Astrocyte of the cerebellum (primary cell): Measurements from ENCODE around the gene IZUMO2.

Experiments used
- DNase-seq: peaks from one replicate; pipeline ENCODE4 v3.0.0-alpha.2; 2011; ENCODE audit warnings: low read depth
- H3K4me3 ChIP-seq: 2 replicates; pipeline ENCODE4 v1.5.1; 2011; ENCODE audit warnings: mild to moderate bottlenecking, low read depth, low read length, moderate library complexity
- in situ Hi-C: cut with HindIII; loops from 2 replicates; pipeline ENCODE4 v1.10.0; 2017; ENCODE audit warnings: low sequenced_read_pairs
- TF ChIP-seq, protein P1 (sequence below): IDR thresholded peaks from 2 replicates; pipeline ENCODE4 v1.5.1; 2012; ENCODE audit warnings: low read length, low read depth, moderate library complexity, mild to moderate bottlenecking; ENCODE audit errors: missing control alignments

IZUMO2 gene

GRCh38 chr19:50190439-50190891 lies 27.4 kb upstream of the IZUMO2 start:
- H3K4me3 ChIP-seq = no peak overlapping the region
- in situ Hi-C loops = no loop called here
- TF ChIP-seq, protein P1, sequence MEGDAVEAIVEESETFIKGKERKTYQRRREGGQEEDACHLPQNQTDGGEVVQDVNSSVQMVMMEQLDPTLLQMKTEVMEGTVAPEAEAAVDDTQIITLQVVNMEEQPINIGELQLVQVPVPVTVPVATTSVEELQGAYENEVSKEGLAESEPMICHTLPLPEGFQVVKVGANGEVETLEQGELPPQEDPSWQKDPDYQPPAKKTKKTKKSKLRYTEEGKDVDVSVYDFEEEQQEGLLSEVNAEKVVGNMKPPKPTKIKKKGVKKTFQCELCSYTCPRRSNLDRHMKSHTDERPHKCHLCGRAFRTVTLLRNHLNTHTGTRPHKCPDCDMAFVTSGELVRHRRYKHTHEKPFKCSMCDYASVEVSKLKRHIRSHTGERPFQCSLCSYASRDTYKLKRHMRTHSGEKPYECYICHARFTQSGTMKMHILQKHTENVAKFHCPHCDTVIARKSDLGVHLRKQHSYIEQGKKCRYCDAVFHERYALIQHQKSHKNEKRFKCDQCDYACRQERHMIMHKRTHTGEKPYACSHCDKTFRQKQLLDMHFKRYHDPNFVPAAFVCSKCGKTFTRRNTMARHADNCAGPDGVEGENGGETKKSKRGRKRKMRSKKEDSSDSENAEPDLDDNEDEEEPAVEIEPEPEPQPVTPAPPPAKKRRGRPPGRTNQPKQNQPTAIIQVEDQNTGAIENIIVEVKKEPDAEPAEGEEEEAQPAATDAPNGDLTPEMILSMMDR = no peak
- no peak for DNase-seq

DNA sequence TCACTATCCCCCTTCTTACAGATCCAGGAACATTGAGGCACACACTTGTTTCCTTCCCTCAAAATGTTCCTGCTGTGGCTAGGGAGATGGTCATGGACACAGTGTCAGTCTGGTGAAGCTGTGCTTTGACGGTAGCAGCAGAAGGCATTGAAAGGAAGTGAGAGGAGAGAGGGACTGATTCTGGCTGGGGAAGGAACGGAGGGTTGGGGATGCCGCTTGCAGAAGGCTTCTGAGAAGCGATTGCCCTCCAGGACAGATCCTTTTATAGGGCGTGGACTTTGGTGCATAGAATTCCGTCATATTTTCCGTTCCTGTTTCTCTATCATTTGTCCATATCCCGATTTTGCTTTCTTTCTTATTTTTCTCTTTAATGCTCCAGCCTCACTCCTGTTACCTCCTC lies 26.2 kb upstream of the IZUMO2 start:
- H3K4me3 ChIP-seq = no peak overlapping the region
- in situ Hi-C loops = no loop called here
- TF ChIP-seq, protein P1 = no peak
- DNase-seq = no peak

- DNase-seq = no peak
- no peak overlapping the region for H3K4me3 ChIP-seq
- TF ChIP-seq, protein P1 = no peak
- in situ Hi-C loops = no loop called here
Observed at GRCh38 chr19:50187937-50188336, 24.9 kb upstream of the IZUMO2 start.

DNA sequence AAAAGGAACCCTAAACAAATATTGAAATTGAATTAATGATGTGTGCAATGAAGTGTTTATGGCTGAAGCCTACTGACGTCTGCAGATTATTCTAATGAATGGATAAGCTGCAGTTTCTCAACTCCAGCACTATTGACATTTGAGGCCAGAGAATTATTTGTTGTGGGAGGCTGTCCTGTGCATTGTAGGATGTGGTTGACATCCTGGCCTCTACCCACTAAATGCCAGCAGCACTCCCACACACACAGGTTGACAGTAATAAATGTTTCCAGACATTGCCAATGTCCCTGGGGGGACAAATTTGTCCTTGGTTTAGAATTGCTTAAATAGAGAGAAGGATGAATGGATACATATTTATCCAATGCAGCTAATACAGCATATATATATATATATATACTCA lies 21.1 kb upstream of the IZUMO2 start:
- no peak for DNase-seq
- no peak overlapping the region for H3K4me3 ChIP-seq
- TF ChIP-seq, protein P1 = no peak
- in situ Hi-C loops = no loop called here

GRCh38 chr19:50181121-50181520 lies 18.0 kb upstream of the IZUMO2 start:
- in situ Hi-C loops = no loop called here
- TF ChIP-seq, protein P1 = no peak
- H3K4me3 ChIP-seq = no peak overlapping the region
- DNase-seq = no peak

GRCh38 chr19:50178859-50179537 lies 15.9 kb upstream of the IZUMO2 start:
- in situ Hi-C loops = no loop called here
- TF ChIP-seq, protein P1 = no peak
- DNase-seq = no peak
- H3K4me3 ChIP-seq = no peak overlapping the region

- in situ Hi-C loops = no loop called here
- DNase-seq = no peak
- TF ChIP-seq, protein P1 = no peak
- no peak overlapping the region for H3K4me3 ChIP-seq
Observed at GRCh38 chr19:50178320-50178719, 15.2 kb upstream of the IZUMO2 start.
